CD4-positive, alpha-beta T cell (primary cell): ENCODE measurements around the gene SEC31A. TPM values are rescaled to one million over a fixed set of nuclear protein-coding genes. Genes with fewer than 3 reads are reported as not detected.

Experiments used
- ATAC-seq: fragments of 200-7000 bp; cut with Tn5 transposase; one replicate; pipeline ENCODE4 v1.10.0; 2022; ENCODE audit warnings: mild to moderate bottlenecking; ENCODE audit not compliant: poor library complexity
- CTCF ChIA-PET: fragments of 350-600 bp; sonication (Branson Sonifier 250); formaldehyde crosslinking; loops from one replicate; lab custom pipeline; 2021; ENCODE audit warnings: antibody characterized with exemption, inconsistent platforms; lab: Charles Lee
- POLR2A ChIA-PET: fragments of 350-600 bp; sonication (Branson Sonifier 250); formaldehyde crosslinking; loops from one replicate; lab custom pipeline; 2021; ENCODE audit warnings: antibody characterized with exemption, inconsistent platforms; lab: Charles Lee
- DNase-seq, 14 experiments: peaks; one replicate each; pipeline ENCODE4 v3.0.0-alpha.2; 2013 to 2020; ENCODE audit warnings: mixed read lengths in 2 of 14
- H3K27ac ChIP-seq, 2 donors: one replicate each; pipeline versions ENCODE4 v1.5.1 to v1.7.0; 2013; ENCODE audit warnings: low read length in 2 of 2, low read depth in 1 of 2, mild to moderate bottlenecking in 1 of 2
- H3K27me3 ChIP-seq, 2 experiments: 1 replicate in 1 of 2; 2 replicates in 1 of 2; pipeline versions ENCODE4 v1.6.1 to v1.7.0; 2013; ENCODE audit warnings: low read length in 2 of 2, control low read depth in 1 of 2, mild to moderate bottlenecking in 1 of 2, moderate library complexity in 1 of 2; ENCODE audit not compliant: insufficient read depth in 2 of 2, control insufficient read depth in 1 of 2
- H3K36me3 ChIP-seq: one replicate; pipeline ENCODE4 v1.6.1; 2013; ENCODE audit warnings: low read length, control low read depth; ENCODE audit not compliant: insufficient read depth
- H3K4me1 ChIP-seq: one replicate; pipeline ENCODE4 v1.6.1; 2013; ENCODE audit warnings: low read length, control low read depth; ENCODE audit not compliant: insufficient read depth
- H3K4me3 ChIP-seq: one replicate; pipeline ENCODE4 v1.5.1; 2013; ENCODE audit warnings: mild to moderate bottlenecking, low read length, moderate library complexity
- H3K9me3 ChIP-seq, 2 experiments: 1 replicate in 1 of 2; 2 replicates in 1 of 2; pipeline versions ENCODE4 v1.6.1 to v1.7.0; 2013; ENCODE audit warnings: low read length in 2 of 2, mild to moderate bottlenecking in 2 of 2, control low read depth in 1 of 2, moderate library complexity in 1 of 2; ENCODE audit not compliant: control insufficient read depth in 1 of 2, insufficient read depth in 1 of 2
- H3K27ac Mint-ChIP-seq: one replicate; pipeline ENCODE4 v1.8.0; 2020; ENCODE audit warnings: mixed read lengths
- H3K27me3 Mint-ChIP-seq: one replicate; pipeline ENCODE4 v1.8.0; 2021; ENCODE audit warnings: mixed read lengths
- H3K36me3 Mint-ChIP-seq: one replicate; pipeline ENCODE4 v1.8.0; 2021; ENCODE audit warnings: low read depth, mixed read lengths
- H3K4me1 Mint-ChIP-seq: one replicate; pipeline ENCODE4 v1.8.0; 2021; ENCODE audit warnings: low read depth, mixed read lengths
- H3K4me3 Mint-ChIP-seq: one replicate; pipeline ENCODE4 v1.8.0; 2020; ENCODE audit warnings: mild to moderate bottlenecking, mixed read lengths
- H3K9me3 Mint-ChIP-seq: one replicate; pipeline ENCODE4 v1.8.0; 2020; ENCODE audit warnings: mixed read lengths
- intact Hi-C, 2 experiments: fragments of 100-400 bp; cut with DNase I in 1 of 2; cut with micrococcal nuclease in 1 of 2; formaldehyde crosslinking; loops; one replicate each; pipeline versions ENCODE4 v1.15.1 to v1.9.0; 2023 to 2025; cut with DNase I, micrococcal nuclease
- total RNA-seq, 174 experiments: library from RNA in 2 of 174; stranded (reverse) in 2 of 174; gene quantifications; one replicate each; pipeline ENCODE4 v1.2.3 and lab custom pipeline; 2021 to 2026
- TF ChIP-seq, protein P1 (sequence below): fragments of 200-600 bp; IDR thresholded peaks from one replicate; pipeline ENCODE4 v1.8.0; 2022; ENCODE audit warnings: antibody characterized with exemption, mild to moderate bottlenecking

SEC31A gene
- total RNA-seq, 2 experiments from 2014 or later, result 130 to 131 TPM

DNA sequence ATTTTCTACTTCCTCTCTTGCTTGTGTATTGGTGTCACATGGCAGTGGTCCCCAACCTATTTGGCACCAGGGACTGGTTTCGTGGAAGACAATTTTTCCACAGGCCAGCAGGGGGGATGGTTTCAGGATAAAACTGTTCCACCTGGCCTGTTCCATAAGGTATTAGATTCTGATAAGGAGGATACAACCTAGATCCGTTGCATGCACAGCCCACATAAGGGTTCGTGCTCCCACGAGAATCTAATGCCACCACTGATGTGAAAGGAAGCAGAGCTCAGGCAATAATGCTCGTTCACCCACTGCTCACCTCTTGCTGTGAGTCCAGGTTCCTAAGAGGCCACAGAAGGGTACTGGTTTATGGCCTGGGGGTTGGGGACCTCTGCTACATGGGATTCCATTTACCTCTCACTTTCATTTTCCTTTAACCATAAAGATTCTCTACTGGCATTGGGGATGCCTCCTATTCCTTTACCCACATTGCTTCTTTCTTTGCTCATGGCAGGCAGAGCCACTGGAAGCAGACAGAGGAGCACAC, 38.1 kb downstream of the SEC31A start:
- DNase-seq (no peak), ATAC-seq (no peak)
- Histone ChIP-seq H3K27ac (no peak overlapping the region), H3K9me3 (no peaks in the 10 kb centered on the region), H3K4me3 (no peak overlapping the region), H3K36me3 (peaks cover 81% of the 10 kb centered on the region), H3K27me3 (no peaks in the 10 kb centered on the region), H3K4me1 (no peaks in the 10 kb centered on the region)
- H3K27me3 Mint-ChIP-seq, result no peaks in the 10 kb centered on the region
- TF ChIP-seq, protein P1, sequence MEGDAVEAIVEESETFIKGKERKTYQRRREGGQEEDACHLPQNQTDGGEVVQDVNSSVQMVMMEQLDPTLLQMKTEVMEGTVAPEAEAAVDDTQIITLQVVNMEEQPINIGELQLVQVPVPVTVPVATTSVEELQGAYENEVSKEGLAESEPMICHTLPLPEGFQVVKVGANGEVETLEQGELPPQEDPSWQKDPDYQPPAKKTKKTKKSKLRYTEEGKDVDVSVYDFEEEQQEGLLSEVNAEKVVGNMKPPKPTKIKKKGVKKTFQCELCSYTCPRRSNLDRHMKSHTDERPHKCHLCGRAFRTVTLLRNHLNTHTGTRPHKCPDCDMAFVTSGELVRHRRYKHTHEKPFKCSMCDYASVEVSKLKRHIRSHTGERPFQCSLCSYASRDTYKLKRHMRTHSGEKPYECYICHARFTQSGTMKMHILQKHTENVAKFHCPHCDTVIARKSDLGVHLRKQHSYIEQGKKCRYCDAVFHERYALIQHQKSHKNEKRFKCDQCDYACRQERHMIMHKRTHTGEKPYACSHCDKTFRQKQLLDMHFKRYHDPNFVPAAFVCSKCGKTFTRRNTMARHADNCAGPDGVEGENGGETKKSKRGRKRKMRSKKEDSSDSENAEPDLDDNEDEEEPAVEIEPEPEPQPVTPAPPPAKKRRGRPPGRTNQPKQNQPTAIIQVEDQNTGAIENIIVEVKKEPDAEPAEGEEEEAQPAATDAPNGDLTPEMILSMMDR, result no peak
- intact Hi-C loops, result loop anchor here (5.0 kb wide), 2 partner anchors 44 to 429 kb away; partner anchors contain the start of gene COQ2 (in 2 of the 2)
- no peak overlapping the region for H3K27ac Mint-ChIP-seq
- H3K36me3 Mint-ChIP-seq, result peaks cover 82% of the 10 kb centered on the region
- H3K9me3 Mint-ChIP-seq, result no peaks in the 10 kb centered on the region
- no peak overlapping the region for H3K4me3 Mint-ChIP-seq
- ChIA-PET CTCF (interaction anchor here (1.0 to 1.1 kb wide), 3 partner anchors 24 to 429 kb away, joined by 3 read pairs; no protein-coding TSS in a partner anchor), POLR2A (interaction anchor here (0.8 to 1.7 kb wide), 5 partner anchors 47 to 431 kb away, joined by 3 to 7 read pairs (median 5); partner anchors contain the start of genes COPS4, COQ2, LIN54 and THAP9)
- H3K4me1 Mint-ChIP-seq, result peaks cover 6% of the 10 kb centered on the region

DNA sequence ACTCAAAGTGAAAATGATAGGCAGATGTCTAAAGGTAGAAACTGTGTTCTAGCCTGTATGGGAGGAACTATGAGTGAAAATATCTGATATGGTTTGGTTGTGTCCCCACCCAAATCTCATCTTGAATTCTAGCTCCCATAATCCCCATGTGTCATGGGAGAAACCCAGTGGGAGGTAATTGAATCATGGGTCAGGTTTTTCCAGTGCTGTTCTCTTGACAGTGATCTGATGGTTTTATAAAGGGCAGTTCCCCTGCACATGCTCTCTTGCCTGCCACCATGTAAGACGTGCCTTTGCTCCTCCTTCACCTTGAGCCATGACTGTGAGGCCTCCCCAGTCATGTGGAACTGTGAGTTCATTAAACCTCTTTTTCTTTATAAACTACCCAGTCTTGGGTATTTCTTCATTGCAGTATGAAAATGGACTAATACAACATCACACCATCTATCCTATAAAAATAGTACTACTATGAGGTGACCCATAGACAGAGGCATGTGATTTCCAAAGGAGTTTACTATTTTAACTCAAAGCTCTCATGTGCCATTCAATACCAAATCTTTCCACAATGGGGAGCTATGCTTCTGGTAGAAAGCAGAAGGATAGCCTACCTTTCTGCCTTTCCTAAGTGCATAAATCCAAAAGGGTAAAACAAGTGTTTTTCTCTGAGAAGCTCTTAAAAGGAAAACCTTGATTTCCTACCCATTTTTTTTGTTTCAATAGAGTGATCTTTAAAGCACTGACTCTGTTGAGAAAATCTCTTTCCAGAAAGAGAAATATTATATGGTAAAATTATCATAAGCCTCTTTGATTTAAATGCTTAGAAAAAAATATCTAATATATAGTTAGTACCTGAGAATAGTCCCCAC, 38.8 kb downstream of the SEC31A start:
- peak in 3 of 14 experiments; percentile 58 to 62 (median 58) for DNase-seq
- TF ChIP-seq, protein P1, result peak; percentile 34
- Histone ChIP-seq H3K27me3 (no peaks in the 10 kb centered on the region), H3K27ac (no peak overlapping the region), H3K4me3 (no peak overlapping the region), H3K4me1 (no peaks in the 10 kb centered on the region), H3K9me3 (no peaks in the 10 kb centered on the region), H3K36me3 (peaks cover 81% of the 10 kb centered on the region)
- Mint-ChIP-seq H3K27ac (peak overlapping the region; percentile 56), H3K4me3 (no peak overlapping the region), H3K27me3 (no peaks in the 10 kb centered on the region), H3K9me3 (no peaks in the 10 kb centered on the region), H3K4me1 (peaks cover 6% of the 10 kb centered on the region), H3K36me3 (peaks cover 82% of the 10 kb centered on the region)
- ATAC-seq, result peak; percentile 49
- POLR2A ChIA-PET, result interaction anchor here (0.8 to 1.6 kb wide), 3 partner anchors 48 to 432 kb away, joined by 3 to 7 read pairs (median 5); partner anchors contain the start of genes COPS4 and THAP9
- CTCF ChIA-PET, result interaction anchor here (1.0 to 1.1 kb wide), 3 partner anchors 25 to 430 kb away, joined by 3 read pairs; no protein-coding TSS in a partner anchor
- intact Hi-C loops, result loop anchor here (5.0 kb wide), 2 partner anchors 45 to 430 kb away; partner anchors contain the start of gene COQ2 (in 2 of the 2)

DNA sequence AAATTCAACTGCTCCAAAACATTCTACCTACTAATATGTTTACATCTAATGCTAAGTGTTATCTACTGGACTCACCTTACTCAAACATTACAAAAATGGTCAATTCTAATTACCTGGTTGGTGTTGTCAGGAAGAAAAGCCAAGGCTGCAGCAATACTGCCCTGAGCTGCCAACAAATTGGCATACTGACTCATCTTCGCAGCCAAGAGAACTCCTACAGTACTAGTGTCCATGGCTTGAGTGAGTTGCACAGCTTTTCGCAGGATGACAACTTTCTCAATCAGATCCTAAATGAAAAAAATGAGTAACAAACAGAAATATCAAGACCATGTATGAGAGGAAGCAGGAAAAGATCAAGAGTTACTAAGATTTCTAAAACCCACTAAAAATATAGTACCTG, 39.6 kb downstream of the SEC31A start:
- Histone ChIP-seq H3K27me3 (no peaks in the 10 kb centered on the region), H3K27ac (no peak overlapping the region), H3K9me3 (no peaks in the 10 kb centered on the region), H3K36me3 (peaks cover 80% of the 10 kb centered on the region), H3K4me3 (no peak overlapping the region), H3K4me1 (no peaks in the 10 kb centered on the region)
- TF ChIP-seq, protein P1, result no peak
- CTCF ChIA-PET, result no interaction called here
- POLR2A ChIA-PET, result interaction anchor here (1.5 kb wide), 1 partner anchor 49 kb away, joined by 7 read pairs; the partner anchor contains the start of gene THAP9
- no peak for ATAC-seq
- Mint-ChIP-seq H3K36me3 (peaks cover 86% of the 10 kb centered on the region), H3K27me3 (no peaks in the 10 kb centered on the region), H3K27ac (no peak overlapping the region), H3K4me1 (peaks cover 6% of the 10 kb centered on the region), H3K4me3 (no peak overlapping the region), H3K9me3 (no peaks in the 10 kb centered on the region)
- DNase-seq, result no peak
- intact Hi-C loops, result loop anchor here (5.0 kb wide), 2 partner anchors 46 to 431 kb away; partner anchors contain the start of gene COQ2 (in 2 of the 2)
